H9 (cell line): Measurements from ENCODE around the gene CD84. TPM values are rescaled to one million over a fixed set of nuclear protein-coding genes. Genes with fewer than 3 reads are reported as not detected.

ENCODE experiments used
- DNase-seq: peaks from one replicate; pipeline ENCODE4 v3.0.0-alpha.2; 2017
- H2AFZ ChIP-seq: one replicate; pipeline ENCODE4 v1.6.1; 2013; ENCODE audit warnings: mild to moderate bottlenecking, low read length, control low read depth, moderate library complexity
- H2AK5ac ChIP-seq: 2 replicates; pipeline ENCODE4 v1.6.1; 2013; ENCODE audit warnings: low read length, control low read depth, mixed read lengths; ENCODE audit not compliant: insufficient read length
- H2BK120ac ChIP-seq: one replicate; pipeline ENCODE4 v1.6.1; 2013; ENCODE audit warnings: low read depth, mild to moderate bottlenecking, low read length, control low read depth, inconsistent platforms; ENCODE audit not compliant: poor library complexity, severe bottlenecking
- H2BK12ac ChIP-seq: 2 replicates; pipeline ENCODE4 v1.6.1; 2013; ENCODE audit warnings: low read length, control low read depth, mixed read lengths, low read depth; ENCODE audit not compliant: insufficient read length
- H2BK15ac ChIP-seq: 2 replicates; pipeline ENCODE4 v1.6.1; 2013; ENCODE audit warnings: low read depth, low read length, control low read depth
- H2BK20ac ChIP-seq: one replicate; pipeline ENCODE4 v1.6.1; 2013; ENCODE audit warnings: low read depth, mild to moderate bottlenecking, low read length, control low read depth, inconsistent platforms; ENCODE audit not compliant: poor library complexity, severe bottlenecking
- H2BK5ac ChIP-seq: 2 replicates; pipeline ENCODE4 v1.6.1; 2013; ENCODE audit warnings: low read length, control low read depth, mixed read lengths; ENCODE audit not compliant: insufficient read length
- H3K14ac ChIP-seq: 2 replicates; pipeline ENCODE4 v1.6.1; 2013; ENCODE audit warnings: low read length, control low read depth; ENCODE audit not compliant: insufficient read depth
- H3K18ac ChIP-seq: 2 replicates; pipeline ENCODE4 v1.6.1; 2013; ENCODE audit warnings: low read depth, mild to moderate bottlenecking, mixed read lengths, low read length, control low read depth; ENCODE audit not compliant: insufficient read length
- H3K23ac ChIP-seq: 2 replicates; pipeline ENCODE4 v1.6.1; 2013; ENCODE audit warnings: low read length, control low read depth, mixed read lengths, low read depth; ENCODE audit not compliant: insufficient read length
- H3K23me2 ChIP-seq: 2 replicates; pipeline ENCODE4 v1.6.1; 2013; ENCODE audit warnings: low read depth, mild to moderate bottlenecking, mixed read lengths, low read length, control low read depth; ENCODE audit not compliant: insufficient read length, poor library complexity, severe bottlenecking
- H3K27ac ChIP-seq: 2 replicates; pipeline ENCODE4 v1.5.1; 2013; ENCODE audit warnings: low read length, control low read depth, mixed read lengths, low read depth; ENCODE audit not compliant: insufficient read length
- H3K27me3 ChIP-seq: 2 replicates; pipeline ENCODE4 v1.6.1; 2013; ENCODE audit warnings: low read length, control low read depth, inconsistent platforms; ENCODE audit not compliant: insufficient read depth
- H3K4ac ChIP-seq: 2 replicates; pipeline ENCODE4 v1.6.1; 2013; ENCODE audit warnings: low read depth, mild to moderate bottlenecking, control low read depth, inconsistent platforms, low read length, moderate library complexity
- H3K4me1 ChIP-seq: 2 replicates; pipeline ENCODE4 v1.6.1; 2013; ENCODE audit warnings: low read length, control low read depth, inconsistent platforms; ENCODE audit not compliant: insufficient read depth
- H3K4me2 ChIP-seq: 2 replicates; pipeline ENCODE4 v1.6.1; 2013; ENCODE audit warnings: low read length, control low read depth, mixed read lengths; ENCODE audit not compliant: insufficient read length, insufficient read depth
- H3K56ac ChIP-seq: 2 replicates; pipeline ENCODE4 v1.6.1; 2013; ENCODE audit warnings: low read depth, mild to moderate bottlenecking, mixed read lengths, low read length, control low read depth; ENCODE audit not compliant: insufficient read length
- H3K79me1 ChIP-seq: 2 replicates; pipeline ENCODE4 v1.6.1; 2013; ENCODE audit warnings: low read depth, mild to moderate bottlenecking, moderate library complexity, low read length, control low read depth, inconsistent platforms; ENCODE audit not compliant: insufficient read depth, poor library complexity, severe bottlenecking
- H3K79me2 ChIP-seq: 2 replicates; pipeline ENCODE4 v1.6.1; 2013; ENCODE audit warnings: low read length, control low read depth, inconsistent platforms; ENCODE audit not compliant: insufficient read depth
- H3K9ac ChIP-seq: 2 replicates; pipeline ENCODE4 v1.6.1; 2013; ENCODE audit warnings: low read length, control low read depth, mixed read lengths; ENCODE audit not compliant: insufficient read length; ENCODE audit errors: extremely low read depth
- H3K9me3 ChIP-seq: one replicate; pipeline ENCODE4 v1.6.1; 2013; ENCODE audit warnings: low read depth, low read length, inconsistent platforms; ENCODE audit not compliant: control insufficient read depth
- H3T11ph ChIP-seq: one replicate; pipeline ENCODE4 v1.6.1; 2013; ENCODE audit warnings: mild to moderate bottlenecking, low read length, control low read depth, inconsistent platforms
- H4K20me1 ChIP-seq: one replicate; pipeline ENCODE4 v1.6.1; 2013; ENCODE audit not compliant: control insufficient read depth, insufficient read length, insufficient read depth
- H4K5ac ChIP-seq: 2 replicates; pipeline ENCODE4 v1.6.1; 2013; ENCODE audit warnings: low read depth, mild to moderate bottlenecking, mixed read lengths, low read length, control low read depth; ENCODE audit not compliant: insufficient read length
- H4K8ac ChIP-seq: replicated peaks from 2 replicates; pipeline ENCODE4 v1.6.1; 2013; ENCODE audit warnings: low read length, control low read depth, mixed read lengths, low read depth; ENCODE audit not compliant: insufficient read length
- H4K91ac ChIP-seq: 2 replicates; pipeline ENCODE4 v1.6.1; 2013; ENCODE audit warnings: low read depth, mild to moderate bottlenecking, moderate library complexity, mixed read lengths, low read length, control low read depth; ENCODE audit not compliant: insufficient read length
- H3K27ac Mint-ChIP-seq, 3 experiments: 2 replicates in 2 of 3; 3 replicates in 1 of 3; pipeline ENCODE4 v1.8.0; 2020 to 2021; ENCODE audit warnings: mixed read lengths in 3 of 3, mild to moderate bottlenecking in 1 of 3, moderate library complexity in 1 of 3
- H3K27me3 Mint-ChIP-seq: 2 replicates; pipeline ENCODE4 v1.8.0; 2021; ENCODE audit warnings: low read depth, mild to moderate bottlenecking, moderate library complexity, mixed read lengths
- H3K36me3 Mint-ChIP-seq, 3 experiments: 2 replicates in 2 of 3; 3 replicates in 1 of 3; pipeline ENCODE4 v1.8.0; 2020 to 2021; ENCODE audit warnings: low read depth in 3 of 3, mixed read lengths in 3 of 3; ENCODE audit not compliant: insufficient read depth in 1 of 3
- H3K4me1 Mint-ChIP-seq, 2 experiments: 2 replicates each; pipeline ENCODE4 v1.8.0; 2020; ENCODE audit warnings: mixed read lengths in 2 of 2
- H3K4me3 Mint-ChIP-seq, 2 experiments: 2 replicates in 1 of 2; 3 replicates in 1 of 2; pipeline ENCODE4 v1.8.0; 2020 to 2021; ENCODE audit warnings: mild to moderate bottlenecking in 2 of 2, mixed read lengths in 2 of 2, moderate library complexity in 1 of 2
- H3K9me3 Mint-ChIP-seq, 2 experiments: 2 replicates in 1 of 2; 3 replicates in 1 of 2; pipeline ENCODE4 v1.8.0; 2020; ENCODE audit warnings: mild to moderate bottlenecking in 2 of 2, mixed read lengths in 2 of 2, moderate library complexity in 1 of 2
- CTCF ChIP-seq: fragments of 200-600 bp; sonication (generic); conservative IDR thresholded peaks from 3 replicates; pipeline ENCODE4 v1.8.0; 2021; ENCODE audit warnings: antibody characterized with exemption, mild to moderate bottlenecking
- WGBS: extraction: QIAGEN DNeasy Blood & Tissue Kit; methylation state at CpG from one replicate; pipeline ENCODE4 v1.1.7; 2013; ENCODE audit warnings: missing lambda C conversion rate, low lambda C conversion rate, mixed read lengths; ENCODE audit not compliant: insufficient read length; ENCODE audit errors: extremely low coverage; 5-methylcytosine and 5-hydroxymethylcytosine counted together
- total RNA-seq: library from RNA; stranded (reverse); gene quantifications from 2 replicates; pipeline ENCODE4 v1.2.1, GENCODE V29; 2021

The CD84 gene
- total RNA-seq, 1 experiment from 2014 or later, result not detected

DNA sequence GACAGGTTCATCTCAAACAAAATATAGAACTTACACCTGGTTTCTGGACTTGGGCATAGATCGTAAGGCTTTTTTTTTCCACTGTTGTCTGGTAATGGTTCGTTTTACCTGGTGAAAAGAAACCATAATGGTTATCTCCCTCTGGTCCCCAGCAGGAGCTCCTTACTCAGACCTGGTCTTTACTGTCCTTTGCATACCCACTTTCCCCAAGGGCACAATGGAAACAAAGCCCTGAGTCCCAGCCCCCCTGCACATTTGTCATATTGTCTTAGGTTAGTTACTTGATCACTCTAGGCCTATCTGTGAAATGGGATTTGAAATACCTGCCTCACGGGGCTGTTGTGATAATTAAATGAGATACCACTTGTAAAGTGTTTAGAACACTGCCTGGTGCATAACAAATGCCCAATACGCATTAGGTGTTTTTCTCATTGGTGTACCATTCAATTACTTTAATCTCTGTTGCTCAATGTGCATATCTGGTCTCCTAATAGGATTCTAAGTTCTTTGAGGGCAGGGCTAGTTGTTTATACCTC lies 40.5 kb upstream of the CD84 start:
- peaks cover 4 to 6% (median 6%) of the 10 kb centered on the region in 3 experiments; a peak in 6 of 7 replicates for H3K36me3 Mint-ChIP-seq
- Histone ChIP-seq H3K79me1 (no peaks in the 10 kb centered on the region), H3K23ac (no peak overlapping the region), H3K27me3 (no peaks in the 10 kb centered on the region), H2BK12ac (no peak overlapping the region), H3K27ac (no peak overlapping the region), H4K5ac (no peak overlapping the region), H2BK120ac (no peak overlapping the region), H2AK5ac (no peak overlapping the region), H3K4ac (no peak overlapping the region), H2BK20ac (no peak overlapping the region), H4K91ac (no peak overlapping the region), H4K20me1 (no peaks in the 10 kb centered on the region), H2AFZ (no peak overlapping the region), H3K56ac (no peak overlapping the region), H3K9ac (no peak overlapping the region), H3K4me1 (no peaks in the 10 kb centered on the region), H3K79me2 (no peaks in the 10 kb centered on the region), H3K18ac (no peak overlapping the region), H2BK15ac (no peak overlapping the region), H3K14ac (no peak overlapping the region), H3K9me3 (no peaks in the 10 kb centered on the region), H3K23me2 (no peaks in the 10 kb centered on the region), H4K8ac (no peak overlapping the region), H3T11ph (no peak overlapping the region), H2BK5ac (no peak overlapping the region), H3K4me2 (no peak overlapping the region)
- H3K4me3 Mint-ChIP-seq, result no peak overlapping the region
- H3K4me1 Mint-ChIP-seq, result peaks cover 0 to 9% of the 10 kb centered on the region in 2 experiments; a peak in 3 of 4 replicates
- DNase-seq, result no peak
- peaks cover 0 to 5% of the 10 kb centered on the region in 2 experiments; a peak in 3 of 5 replicates for H3K9me3 Mint-ChIP-seq
- no peak for TF ChIP-seq CTCF
- WGBS, result no CpG with 5 or more reads among the region's 4 CpGs
- no peak overlapping the region for H3K27ac Mint-ChIP-seq
- no peaks in the 10 kb centered on the region for H3K27me3 Mint-ChIP-seq
